Effector memory CD4-positive, alpha-beta T cell (primary cell): Measurements from ENCODE around the gene NAXE.
A peak's percentile ranks its signal among the peaks of the same experiment; 100 is the strongest.

Experiments
- DNase-seq, 3 donors: peaks; one replicate each; pipeline ENCODE4 v3.0.0-alpha.2; 2020
- H3K27ac ChIP-seq: 2 replicates; pipeline ENCODE4 v1.7.0; 2013; ENCODE audit warnings: mild to moderate bottlenecking, low read length, moderate library complexity; ENCODE audit not compliant: insufficient read depth, poor library complexity, severe bottlenecking
- H3K27me3 ChIP-seq: replicated peaks from 2 replicates; pipeline ENCODE4 v1.7.0; 2013; ENCODE audit warnings: mild to moderate bottlenecking, low read length; ENCODE audit not compliant: insufficient read depth, control insufficient read depth, poor library complexity, severe bottlenecking
- H3K36me3 ChIP-seq: 2 replicates; pipeline ENCODE4 v1.7.0; 2013; ENCODE audit warnings: mild to moderate bottlenecking, low read length, moderate library complexity; ENCODE audit not compliant: control insufficient read depth, insufficient read depth
- H3K4me1 ChIP-seq: 2 replicates; pipeline ENCODE4 v1.7.0; 2013; ENCODE audit warnings: low read length, mild to moderate bottlenecking; ENCODE audit not compliant: control insufficient read depth, insufficient read depth, poor library complexity, severe bottlenecking
- H3K4me3 ChIP-seq: 2 replicates; pipeline ENCODE4 v1.7.0; 2013; ENCODE audit warnings: low read length, low read depth, mild to moderate bottlenecking; ENCODE audit not compliant: insufficient read depth, poor library complexity, severe bottlenecking
- H3K9me3 ChIP-seq: 2 replicates; pipeline ENCODE4 v1.7.0; 2013; ENCODE audit warnings: mild to moderate bottlenecking, low read length, moderate library complexity; ENCODE audit not compliant: control insufficient read depth

The NAXE gene

GRCh38 chr1:156591181-156591431 is 470 bp upstream of the NAXE start:
- Histone ChIP-seq H3K9me3 (no peaks in the 10 kb centered on the region), H3K4me1 (peaks cover 6% of the 10 kb centered on the region), H3K36me3 (peaks cover 19% of the 10 kb centered on the region), H3K27me3 (no peaks in the 10 kb centered on the region), H3K4me3 (peak overlapping the region; percentile 57), H3K27ac (peak overlapping the region; percentile 64)
- no peak for DNase-seq

- Histone ChIP-seq H3K36me3 (peaks cover 31% of the 10 kb centered on the region), H3K4me1 (peaks cover 6% of the 10 kb centered on the region), H3K9me3 (no peaks in the 10 kb centered on the region), H3K27ac (peak overlapping the region; percentile 64), H3K27me3 (no peaks in the 10 kb centered on the region), H3K4me3 (peak overlapping the region; percentile 57)
- DNase-seq: no peak
Observed at GRCh38 chr1:156592158-156592909, 758 bp downstream of the NAXE start.

- peaks cover 37% of the 10 kb centered on the region for H3K36me3 ChIP-seq
- H3K4me3 ChIP-seq: no peak overlapping the region
- peaks cover 6% of the 10 kb centered on the region for H3K4me1 ChIP-seq
- H3K9me3 ChIP-seq: no peaks in the 10 kb centered on the region
- no peaks in the 10 kb centered on the region for H3K27me3 ChIP-seq
- no peak for DNase-seq
- H3K27ac ChIP-seq: no peak overlapping the region
Observed at GRCh38 chr1:156592910-156593660, 1.5 kb downstream of the NAXE start.

GRCh38 chr1:156593661-156593989 is 2.0 kb downstream of the NAXE start:
- Histone ChIP-seq H3K4me1 (peaks cover 6% of the 10 kb centered on the region), H3K4me3 (no peak overlapping the region), H3K27me3 (no peaks in the 10 kb centered on the region), H3K36me3 (peaks cover 42% of the 10 kb centered on the region), H3K27ac (no peak overlapping the region), H3K9me3 (no peaks in the 10 kb centered on the region)
- DNase-seq: no peak

- Histone ChIP-seq H3K4me1 (peaks cover 6% of the 10 kb centered on the region), H3K27ac (no peak overlapping the region), H3K36me3 (peaks cover 45% of the 10 kb centered on the region), H3K27me3 (no peaks in the 10 kb centered on the region), H3K4me3 (no peak overlapping the region), H3K9me3 (no peaks in the 10 kb centered on the region)
- DNase-seq: no peak
Observed at GRCh38 chr1:156594190-156594589, 2.6 kb downstream of the NAXE start.

GRCh38 chr1:156595016-156595415 is 3.4 kb downstream of the NAXE start:
- peaks cover 6% of the 10 kb centered on the region for H3K4me1 ChIP-seq
- H3K36me3 ChIP-seq: peaks cover 45% of the 10 kb centered on the region
- no peak overlapping the region for H3K27ac ChIP-seq
- no peak for DNase-seq
- no peak overlapping the region for H3K4me3 ChIP-seq
- no peaks in the 10 kb centered on the region for H3K27me3 ChIP-seq
- no peaks in the 10 kb centered on the region for H3K9me3 ChIP-seq

DNA sequence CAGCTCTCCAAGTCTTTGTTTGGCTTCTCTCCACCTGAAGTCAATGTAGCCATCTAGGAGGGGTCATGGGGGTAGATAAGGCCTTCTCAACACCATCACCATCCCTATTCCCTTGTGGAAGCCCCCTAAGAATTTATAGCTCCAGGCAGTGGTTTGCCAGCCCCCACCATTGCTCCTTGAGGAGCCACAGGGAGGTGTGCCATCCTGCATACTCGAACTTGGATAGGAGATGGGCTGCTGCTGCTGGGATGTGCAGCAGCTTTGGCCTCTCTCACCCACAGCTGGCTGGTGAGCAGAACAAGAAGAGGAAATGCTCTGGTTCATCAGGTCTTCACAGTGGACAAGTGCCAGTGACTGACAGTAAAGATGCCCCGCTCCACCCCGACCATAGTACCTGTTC is 4.8 kb downstream of the NAXE start:
- no peak overlapping the region for H3K27ac ChIP-seq
- H3K4me3 ChIP-seq: no peak overlapping the region
- H3K36me3 ChIP-seq: peaks cover 45% of the 10 kb centered on the region
- H3K9me3 ChIP-seq: no peaks in the 10 kb centered on the region
- DNase-seq: no peak
- H3K4me1 ChIP-seq: peaks cover 6% of the 10 kb centered on the region
- H3K27me3 ChIP-seq: no peaks in the 10 kb centered on the region

DNA sequence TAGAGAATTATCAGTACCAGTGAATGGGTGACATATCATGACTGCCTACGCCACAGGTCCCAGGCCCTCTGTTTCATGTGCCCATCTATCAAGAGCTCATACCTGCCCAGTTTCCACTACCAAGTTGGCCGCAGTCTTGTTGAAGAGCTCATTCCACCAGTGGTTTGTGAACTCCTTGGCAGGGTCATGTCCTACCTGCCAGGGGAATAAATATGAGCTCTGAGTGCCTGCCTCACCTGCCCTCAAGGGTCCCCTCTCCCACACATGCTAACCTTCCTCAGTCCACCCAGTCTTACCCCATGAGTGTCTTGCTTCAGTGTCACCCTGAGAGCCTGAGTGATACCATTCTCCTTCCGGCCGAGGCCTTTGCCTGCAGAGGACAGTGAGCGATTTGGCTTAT is 6.5 kb downstream of the NAXE start:
- Histone ChIP-seq H3K4me1 (peaks cover 5% of the 10 kb centered on the region), H3K36me3 (peaks cover 45% of the 10 kb centered on the region), H3K9me3 (no peaks in the 10 kb centered on the region), H3K4me3 (no peak overlapping the region), H3K27me3 (no peaks in the 10 kb centered on the region), H3K27ac (no peak overlapping the region)
- no peak for DNase-seq

GRCh38 chr1:156598731-156599432 is 7.3 kb downstream of the NAXE start:
- no peaks in the 10 kb centered on the region for H3K27me3 ChIP-seq
- H3K4me1 ChIP-seq: peaks cover 5% of the 10 kb centered on the region
- peak overlapping the region; percentile 52 for H3K27ac ChIP-seq
- DNase-seq: no peak
- no peak overlapping the region for H3K4me3 ChIP-seq
- no peaks in the 10 kb centered on the region for H3K9me3 ChIP-seq
- H3K36me3 ChIP-seq: peaks cover 45% of the 10 kb centered on the region

DNA sequence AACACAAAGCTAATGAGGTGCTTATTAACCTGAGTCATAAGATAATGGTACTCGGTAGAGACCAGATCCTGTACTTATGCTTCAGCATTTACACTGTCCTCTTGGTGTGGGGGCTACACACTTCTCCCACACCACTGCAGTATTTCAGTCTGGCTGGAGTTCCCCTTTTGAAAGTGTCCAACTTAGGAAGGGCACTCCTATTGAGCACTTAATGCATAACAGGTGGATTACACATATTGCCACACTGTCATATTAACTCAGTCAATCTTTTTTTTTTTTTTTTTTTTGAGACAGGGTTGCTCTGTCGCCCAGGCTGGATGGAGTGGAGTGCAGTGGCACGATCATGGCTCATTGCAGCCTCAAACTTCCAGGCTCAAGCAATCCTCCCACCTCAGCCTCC is 8.2 kb downstream of the NAXE start:
- H3K36me3 ChIP-seq: peaks cover 38% of the 10 kb centered on the region
- H3K27ac ChIP-seq: peak overlapping the region; percentile 52
- no peaks in the 10 kb centered on the region for H3K27me3 ChIP-seq
- H3K4me1 ChIP-seq: peaks cover 5% of the 10 kb centered on the region
- no peak overlapping the region for H3K4me3 ChIP-seq
- DNase-seq: no peak
- H3K9me3 ChIP-seq: no peaks in the 10 kb centered on the region
